Peyer's patch (tissue), 4 donors: ENCODE results near the gene KCNT1. TPM values are rescaled to one million over a fixed set of nuclear protein-coding genes. Genes with fewer than 3 reads are reported as not detected.

ENCODE experiments used
- DNase-seq, 3 donors: peaks; one replicate each; pipeline ENCODE4 v3.0.0-alpha.2; 2017 to 2019
- H3K27ac ChIP-seq, 4 donors: fragments of 200-600 bp; sonication (generic); one replicate each; pipeline ENCODE4 v1.5.1; 2016 to 2019
- H3K27me3 ChIP-seq, 2 donors: fragments of 200-600 bp; sonication (generic); one replicate each; pipeline ENCODE4 v1.5.1; 2019
- H3K36me3 ChIP-seq, 3 donors: fragments of 200-600 bp; sonication (generic); one replicate each; pipeline ENCODE4 v1.5.1; 2016 to 2019
- H3K4me1 ChIP-seq, 4 donors: fragments of 200-600 bp; sonication (generic); one replicate each; pipeline ENCODE4 v1.5.1; 2016 to 2019
- H3K4me3 ChIP-seq, 4 donors: fragments of 200-600 bp; sonication (generic); 1 replicate in 3 of 4; 2 replicates in 1 of 4; pipeline ENCODE4 v1.5.1; 2016 to 2019; ENCODE audit warnings: mild to moderate bottlenecking in 1 of 4
- H3K9me3 ChIP-seq, 4 donors: fragments of 200-600 bp; sonication (generic); one replicate each; pipeline ENCODE4 v1.5.1; 2016 to 2019; ENCODE audit warnings: mild to moderate bottlenecking in 1 of 4
- POLR2A ChIP-seq, 2 donors: fragments of 450-650 bp; IDR thresholded peaks; one replicate each; pipeline ENCODE4 v1.5.1; 2017; ENCODE audit warnings: antibody characterized with exemption in 2 of 2, mild to moderate bottlenecking in 2 of 2, moderate library complexity in 2 of 2
- total RNA-seq, 4 donors: library from RNA; depleted of rRNA; stranded (reverse); fragments of >200 nt; gene quantifications; one replicate each; pipeline ENCODE4 v1.1.0, GENCODE V29; 2016
- TF ChIP-seq, protein P1 (sequence below), 6 experiments: fragments of 450-650 bp in 4 of 6; fragments of 200-600 bp in 2 of 6; sonication (generic) in 1 of 6; IDR thresholded peaks; one replicate each; pipeline ENCODE4 v1.5.1; 2017 to 2019; ENCODE audit warnings: antibody characterized with exemption in 6 of 6, mild to moderate bottlenecking in 3 of 6, moderate library complexity in 1 of 6

Gene KCNT1
- total RNA-seq, 4 donors from 2014 or later: 0.27 TPM; not detected in 3

DNA sequence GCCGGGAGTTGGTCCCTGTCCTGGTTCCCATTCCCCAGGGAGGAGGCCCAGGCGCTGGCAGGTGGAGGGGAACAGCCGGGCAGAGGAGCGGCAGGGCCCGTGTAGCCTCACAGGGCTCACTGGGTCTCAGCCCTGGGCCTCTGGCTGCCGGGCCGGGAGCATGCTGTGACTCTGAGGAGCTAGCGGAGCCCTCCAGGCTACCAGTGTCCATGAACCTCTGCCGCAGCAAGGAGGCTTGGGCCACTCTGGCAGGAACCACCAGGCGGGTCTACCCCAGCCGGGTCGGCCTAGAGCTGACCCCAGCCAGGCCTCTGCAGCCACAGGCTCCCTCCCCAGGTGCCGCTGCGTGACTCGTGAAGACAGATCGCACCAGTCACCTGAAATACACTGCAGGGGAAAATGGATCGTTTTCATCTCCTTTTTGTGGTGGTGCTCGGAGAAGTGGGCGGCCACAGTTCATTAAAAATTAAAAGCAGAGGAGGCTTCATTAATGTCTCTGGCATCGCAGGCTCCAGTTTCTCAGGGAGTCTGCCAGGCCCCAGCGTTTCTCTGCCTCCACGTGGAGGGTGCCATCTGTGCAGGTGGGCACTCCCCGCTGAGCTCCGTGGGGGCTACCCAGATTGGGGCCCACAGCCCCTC, 43.8 kb downstream of the KCNT1 start:
- no peak overlapping the region for H3K27ac ChIP-seq
- TF ChIP-seq POLR2A (IDR thresholded peaks at IDR 0.05): no peak
- TF ChIP-seq, protein P1, sequence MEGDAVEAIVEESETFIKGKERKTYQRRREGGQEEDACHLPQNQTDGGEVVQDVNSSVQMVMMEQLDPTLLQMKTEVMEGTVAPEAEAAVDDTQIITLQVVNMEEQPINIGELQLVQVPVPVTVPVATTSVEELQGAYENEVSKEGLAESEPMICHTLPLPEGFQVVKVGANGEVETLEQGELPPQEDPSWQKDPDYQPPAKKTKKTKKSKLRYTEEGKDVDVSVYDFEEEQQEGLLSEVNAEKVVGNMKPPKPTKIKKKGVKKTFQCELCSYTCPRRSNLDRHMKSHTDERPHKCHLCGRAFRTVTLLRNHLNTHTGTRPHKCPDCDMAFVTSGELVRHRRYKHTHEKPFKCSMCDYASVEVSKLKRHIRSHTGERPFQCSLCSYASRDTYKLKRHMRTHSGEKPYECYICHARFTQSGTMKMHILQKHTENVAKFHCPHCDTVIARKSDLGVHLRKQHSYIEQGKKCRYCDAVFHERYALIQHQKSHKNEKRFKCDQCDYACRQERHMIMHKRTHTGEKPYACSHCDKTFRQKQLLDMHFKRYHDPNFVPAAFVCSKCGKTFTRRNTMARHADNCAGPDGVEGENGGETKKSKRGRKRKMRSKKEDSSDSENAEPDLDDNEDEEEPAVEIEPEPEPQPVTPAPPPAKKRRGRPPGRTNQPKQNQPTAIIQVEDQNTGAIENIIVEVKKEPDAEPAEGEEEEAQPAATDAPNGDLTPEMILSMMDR (IDR thresholded peaks at IDR 0.05): no peak
- no peaks in the 10 kb centered on the region for H3K4me1 ChIP-seq
- H3K27me3 ChIP-seq: no peaks in the 10 kb centered on the region
- no peaks in the 10 kb centered on the region for H3K9me3 ChIP-seq
- H3K36me3 ChIP-seq: no peaks in the 10 kb centered on the region
- DNase-seq: no peak
- no peak overlapping the region for H3K4me3 ChIP-seq

DNA sequence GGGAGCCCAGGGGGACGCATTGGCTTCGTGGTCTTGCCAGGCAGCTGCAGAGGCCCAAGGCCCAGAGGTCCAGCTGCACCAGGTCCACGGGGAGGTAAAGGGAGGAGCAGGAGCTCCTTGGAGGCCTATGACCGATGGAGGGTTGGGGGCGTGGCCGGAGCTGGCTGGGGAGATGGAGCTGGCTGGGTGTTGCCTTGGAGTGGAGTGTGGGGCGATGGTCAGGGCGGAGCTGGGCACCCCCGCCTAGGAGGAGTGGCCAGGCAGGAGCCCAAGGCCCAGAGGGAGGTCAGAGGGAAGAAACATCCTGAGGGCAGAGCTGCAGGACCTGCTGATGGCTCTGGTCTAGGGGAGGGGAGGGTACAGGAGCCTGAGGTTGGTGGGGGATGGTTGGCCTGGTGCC, 44.6 kb downstream of the KCNT1 start:
- H3K9me3 ChIP-seq: no peaks in the 10 kb centered on the region
- H3K36me3 ChIP-seq: no peaks in the 10 kb centered on the region
- TF ChIP-seq POLR2A (IDR thresholded peaks at IDR 0.05): no peak
- TF ChIP-seq, protein P1 (IDR thresholded peaks at IDR 0.05): no peak
- DNase-seq: no peak
- H3K27ac ChIP-seq: no peak overlapping the region
- H3K4me3 ChIP-seq: no peak overlapping the region
- no peaks in the 10 kb centered on the region for H3K4me1 ChIP-seq
- H3K27me3 ChIP-seq: no peaks in the 10 kb centered on the region

DNA sequence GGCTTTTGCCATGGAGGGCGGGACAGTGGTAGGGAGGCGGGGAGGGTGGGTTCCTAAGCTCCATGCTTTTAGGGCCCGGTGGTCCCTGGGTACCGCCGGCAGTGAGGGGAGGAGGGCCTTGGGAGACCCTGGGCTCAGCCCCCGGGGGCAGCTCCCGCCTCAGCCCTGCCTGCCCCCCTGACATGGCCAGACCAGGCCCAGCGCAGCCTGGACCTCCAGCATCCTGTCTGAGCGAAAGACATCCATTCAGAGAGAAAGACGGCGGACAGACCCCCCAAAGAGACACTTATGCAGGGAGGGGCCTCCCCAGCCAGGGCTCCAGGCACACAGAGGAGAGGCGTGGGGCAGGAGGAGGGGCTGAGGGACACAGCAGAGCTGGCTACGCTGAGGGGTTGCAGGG, 45.3 kb downstream of the KCNT1 start:
- H3K9me3 ChIP-seq: no peaks in the 10 kb centered on the region
- no peak overlapping the region for H3K4me3 ChIP-seq
- no peak overlapping the region for H3K27ac ChIP-seq
- no peaks in the 10 kb centered on the region for H3K4me1 ChIP-seq
- no peak for DNase-seq
- no peaks in the 10 kb centered on the region for H3K27me3 ChIP-seq
- TF ChIP-seq POLR2A (IDR thresholded peaks at IDR 0.05): no peak
- TF ChIP-seq, protein P1 (IDR thresholded peaks at IDR 0.05): no peak
- no peaks in the 10 kb centered on the region for H3K36me3 ChIP-seq

DNA sequence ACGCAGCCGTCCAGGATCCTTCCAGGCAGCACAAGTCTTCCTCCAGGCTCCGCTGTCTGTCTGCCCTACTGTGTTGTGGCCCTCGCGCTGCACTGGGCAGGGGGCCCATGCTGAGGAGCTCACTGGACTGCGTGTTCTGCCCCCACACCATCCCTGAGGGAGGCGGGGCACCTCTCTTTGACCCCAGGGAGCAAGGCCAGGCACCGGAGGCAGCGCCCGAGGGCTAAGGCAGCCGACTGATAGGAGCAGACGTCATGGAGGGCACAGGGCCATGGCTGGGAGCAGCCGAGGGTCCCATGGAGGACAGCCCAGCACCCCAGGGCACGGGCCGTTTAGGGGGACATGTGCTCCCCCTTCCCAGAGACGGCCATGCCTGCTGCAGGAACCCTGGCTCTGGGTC, 46.7 kb downstream of the KCNT1 start:
- H3K27ac ChIP-seq: no peak overlapping the region
- H3K27me3 ChIP-seq: no peaks in the 10 kb centered on the region
- TF ChIP-seq, protein P1 (IDR thresholded peaks at IDR 0.05): no peak
- no peak for TF ChIP-seq POLR2A (IDR thresholded peaks at IDR 0.05)
- no peaks in the 10 kb centered on the region for H3K4me1 ChIP-seq
- no peak overlapping the region for H3K4me3 ChIP-seq
- H3K36me3 ChIP-seq: no peaks in the 10 kb centered on the region
- H3K9me3 ChIP-seq: no peaks in the 10 kb centered on the region
- no peak for DNase-seq

DNA sequence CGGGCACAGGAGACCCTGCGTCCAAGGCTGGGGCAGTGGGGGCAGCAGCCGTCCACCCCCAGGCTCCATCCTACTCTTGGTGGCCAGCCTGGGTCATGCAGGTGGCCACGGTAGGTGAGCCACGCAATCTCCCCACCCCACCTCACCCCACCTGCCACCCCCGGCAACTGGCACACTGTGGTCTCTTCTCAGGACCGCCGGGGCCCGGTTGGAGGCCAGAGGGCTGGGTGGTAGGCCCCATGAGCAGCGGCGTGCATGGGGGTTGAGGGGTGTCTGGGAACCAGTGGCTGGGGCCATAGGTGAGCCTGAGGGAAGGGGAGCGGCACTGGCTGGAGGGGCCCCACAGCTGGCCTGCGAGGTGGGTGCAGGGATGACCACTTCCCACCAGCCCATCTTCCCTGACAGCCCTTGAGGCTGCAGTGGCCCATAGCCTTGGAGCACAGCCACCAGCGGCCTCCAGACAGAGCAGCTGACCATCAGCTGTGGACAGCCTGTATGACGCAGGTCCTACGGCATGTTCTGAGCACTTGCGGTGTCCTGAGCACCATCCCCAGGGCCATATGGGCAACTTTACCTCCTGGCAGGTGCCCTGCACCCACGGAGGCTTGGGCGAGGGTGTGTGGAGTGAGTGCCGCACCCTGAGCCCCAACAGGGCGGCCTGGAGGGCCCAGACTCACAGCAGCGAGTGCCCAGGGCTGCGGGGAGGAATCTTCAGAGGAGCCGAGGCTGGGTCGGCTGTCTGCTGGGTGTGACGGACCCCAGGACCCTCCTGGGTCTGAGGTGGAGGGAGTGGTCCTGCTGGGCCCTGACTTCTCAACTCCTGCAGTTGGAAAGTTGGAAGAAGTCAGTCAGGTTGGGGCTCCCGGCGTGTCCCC, 47.4 kb downstream of the KCNT1 start:
- no peak for DNase-seq
- no peaks in the 10 kb centered on the region for H3K36me3 ChIP-seq
- H3K27me3 ChIP-seq: no peaks in the 10 kb centered on the region
- H3K4me3 ChIP-seq: no peak overlapping the region
- no peaks in the 10 kb centered on the region for H3K4me1 ChIP-seq
- H3K9me3 ChIP-seq: no peaks in the 10 kb centered on the region
- H3K27ac ChIP-seq: no peak overlapping the region
- TF ChIP-seq, protein P1 (IDR thresholded peaks at IDR 0.05): no peak
- no peak for TF ChIP-seq POLR2A (IDR thresholded peaks at IDR 0.05)
